OCI-LY3 (cell line): ENCODE data around the gene GPR61.

Experiments
- H2AFZ ChIP-seq: fragments of 200-600, 300-600 bp; shearing (Covaris generic); 2 replicates; pipeline ENCODE4 v1.6.0; 2014; ENCODE audit warnings: antibody characterized with exemption, low read depth, low read length
- H3K27ac ChIP-seq: fragments of 200-600, 300-600 bp; sonication (generic); 2 replicates; pipeline ENCODE4 v1.5.1; 2014; ENCODE audit warnings: mild to moderate bottlenecking, low read length, moderate library complexity, mixed read lengths
- H3K27me3 ChIP-seq: fragments of 200-600, 300-600 bp; sonication (generic); 2 replicates; pipeline ENCODE4 v1.6.1; 2014; ENCODE audit warnings: low read depth, low read length, mixed read lengths
- H3K36me3 ChIP-seq: fragments of 200-600, 300-600 bp; sonication (generic); replicated peaks from 2 replicates; pipeline ENCODE3; 2014; ENCODE audit warnings: low read depth, low read length, mixed read lengths
- H3K4me1 ChIP-seq: fragments of 300-600, 200-600 bp; sonication (generic); 2 replicates; pipeline ENCODE4 v1.6.1; 2014; ENCODE audit warnings: low read length, mixed read lengths
- H3K4me2 ChIP-seq: fragments of 200-600, 300-600 bp; sonication (generic); 2 replicates; pipeline ENCODE4 v1.6.1; 2014; ENCODE audit warnings: low read length, mixed read lengths
- H3K4me3 ChIP-seq: fragments of 300-600, 200-600 bp; sonication (generic); 2 replicates; pipeline ENCODE4 v1.5.1; 2014; ENCODE audit warnings: antibody characterized with exemption, mild to moderate bottlenecking, low read length, moderate library complexity
- H3K79me2 ChIP-seq: fragments of 300-600, 200-600 bp; shearing (Covaris generic); 2 replicates; pipeline ENCODE4 v1.6.1; 2014; ENCODE audit warnings: mild to moderate bottlenecking, low read length, mixed read lengths
- H3K9ac ChIP-seq: fragments of 300-600, 200-600 bp; shearing (Covaris generic); 2 replicates; pipeline ENCODE4 v1.6.0; 2014; ENCODE audit warnings: mild to moderate bottlenecking, low read length, moderate library complexity
- H3K9me3 ChIP-seq: fragments of 200-600, 300-600 bp; shearing (Covaris generic); 2 replicates; pipeline ENCODE4 v1.6.1; 2014; ENCODE audit warnings: low read length, mixed read lengths; ENCODE audit not compliant: insufficient read depth
- H4K20me1 ChIP-seq: fragments of 200-600, 300-600 bp; sonication (generic); 2 replicates; pipeline ENCODE4 v1.6.1; 2016; ENCODE audit warnings: low read length, mixed read lengths; ENCODE audit not compliant: insufficient read depth
- EZH2phosphoT487 ChIP-seq: fragments of 200-600 bp; shearing (Covaris generic); IDR thresholded peaks from 2 replicates; pipeline ENCODE4 v1.6.1; 2018; ENCODE audit warnings: antibody characterized with exemption, mixed run types, low read depth
- TF ChIP-seq, protein P1 (sequence below): fragments of 200-600, 300-600 bp; sonication (generic); IDR thresholded peaks from 2 replicates; pipeline ENCODE4 v1.5.1; 2014; ENCODE audit warnings: antibody characterized with exemption, low read length, low read depth

The GPR61 gene

DNA sequence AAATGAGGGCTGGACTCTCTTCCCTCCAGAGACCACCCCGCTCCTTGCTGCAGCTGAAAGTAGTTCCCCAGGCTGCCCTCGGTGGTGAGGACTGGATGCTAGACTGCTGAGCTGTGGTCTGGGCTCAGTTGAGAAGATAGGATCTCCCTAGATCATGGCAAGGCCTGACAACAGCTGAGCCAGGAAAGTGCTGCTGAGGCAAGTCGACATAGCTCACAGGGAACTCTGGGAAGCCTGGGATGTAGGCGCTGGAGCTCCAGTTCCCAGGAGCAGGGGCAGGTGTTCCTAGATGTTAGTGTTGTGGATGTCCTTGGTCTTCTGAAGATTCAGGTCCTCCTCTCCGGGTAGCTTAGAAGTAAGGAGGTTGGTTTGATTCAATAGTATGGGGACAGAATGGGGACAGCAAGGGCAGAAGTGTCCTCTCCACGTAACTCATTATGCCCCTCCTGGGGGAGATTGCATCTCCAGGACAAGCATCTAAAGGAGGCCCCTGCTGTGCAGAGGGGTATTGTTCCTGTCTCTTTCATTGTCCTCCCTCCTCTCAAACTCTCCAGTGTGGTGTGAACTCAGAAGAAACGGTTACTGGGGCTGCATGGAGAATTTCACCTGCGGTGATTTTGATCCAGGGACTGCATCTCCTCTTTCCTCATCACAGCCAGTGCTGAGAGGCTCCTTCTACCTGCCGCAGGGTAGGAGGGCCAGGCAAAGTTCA is 42.1 kb upstream of the GPR61 start:
- TF ChIP-seq, protein P1, sequence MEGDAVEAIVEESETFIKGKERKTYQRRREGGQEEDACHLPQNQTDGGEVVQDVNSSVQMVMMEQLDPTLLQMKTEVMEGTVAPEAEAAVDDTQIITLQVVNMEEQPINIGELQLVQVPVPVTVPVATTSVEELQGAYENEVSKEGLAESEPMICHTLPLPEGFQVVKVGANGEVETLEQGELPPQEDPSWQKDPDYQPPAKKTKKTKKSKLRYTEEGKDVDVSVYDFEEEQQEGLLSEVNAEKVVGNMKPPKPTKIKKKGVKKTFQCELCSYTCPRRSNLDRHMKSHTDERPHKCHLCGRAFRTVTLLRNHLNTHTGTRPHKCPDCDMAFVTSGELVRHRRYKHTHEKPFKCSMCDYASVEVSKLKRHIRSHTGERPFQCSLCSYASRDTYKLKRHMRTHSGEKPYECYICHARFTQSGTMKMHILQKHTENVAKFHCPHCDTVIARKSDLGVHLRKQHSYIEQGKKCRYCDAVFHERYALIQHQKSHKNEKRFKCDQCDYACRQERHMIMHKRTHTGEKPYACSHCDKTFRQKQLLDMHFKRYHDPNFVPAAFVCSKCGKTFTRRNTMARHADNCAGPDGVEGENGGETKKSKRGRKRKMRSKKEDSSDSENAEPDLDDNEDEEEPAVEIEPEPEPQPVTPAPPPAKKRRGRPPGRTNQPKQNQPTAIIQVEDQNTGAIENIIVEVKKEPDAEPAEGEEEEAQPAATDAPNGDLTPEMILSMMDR = no peak
- no peak for TF ChIP-seq EZH2phosphoT487
- peaks cover 8% of the 10 kb centered on the region for H3K36me3 ChIP-seq

DNA sequence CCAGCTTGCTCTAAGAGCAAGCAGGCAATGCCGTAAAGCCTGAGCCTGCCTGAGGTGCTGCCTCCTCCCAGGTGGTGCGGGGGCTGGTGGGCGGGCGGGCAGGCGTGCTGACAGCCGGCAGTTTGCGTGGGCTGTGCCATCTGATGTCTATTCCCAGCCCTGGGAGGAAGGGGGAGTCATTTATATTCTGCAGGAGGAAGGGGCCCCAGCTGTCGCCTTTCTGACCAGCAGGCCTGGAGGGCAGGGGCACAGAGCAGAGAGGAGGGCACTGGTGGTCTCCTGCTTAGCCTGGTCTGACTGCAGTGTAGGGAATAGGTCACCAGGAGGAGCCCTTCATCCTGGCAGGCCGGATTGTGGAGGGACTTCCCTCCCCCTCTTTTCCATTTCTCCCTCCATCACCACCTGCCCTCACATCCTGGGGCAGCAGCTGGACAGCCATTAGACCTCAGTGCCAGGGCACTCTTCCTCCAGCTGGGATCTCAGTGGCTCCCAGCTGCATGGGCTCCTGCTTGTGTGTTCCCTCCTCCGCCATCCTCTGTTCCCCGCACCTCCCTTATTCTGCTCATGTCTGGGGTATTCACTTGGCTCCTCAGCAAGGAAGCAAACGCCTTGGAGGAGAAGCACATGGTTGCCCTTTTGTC is 41.4 kb upstream of the GPR61 start:
- Histone ChIP-seq H3K4me1 (peaks cover 9% of the 10 kb centered on the region), H3K4me3 (no peak overlapping the region)
- TF ChIP-seq, protein P1 = peak; percentile 32
- no peak for TF ChIP-seq EZH2phosphoT487

More for the DNA sequence above, 42.1 kb upstream of the GPR61 start:
- Histone ChIP-seq H3K9me3 (no peaks in the 10 kb centered on the region), H3K4me3 (no peak overlapping the region), H3K9ac (no peak overlapping the region), H3K4me1 (peaks cover 9% of the 10 kb centered on the region), H3K27ac (no peak overlapping the region), H3K4me2 (no peak overlapping the region), H3K79me2 (peaks cover 11% of the 10 kb centered on the region; the same call in 1 of the 2 replicates), H4K20me1 (no peaks in the 10 kb centered on the region), H2AFZ (no peak overlapping the region), H3K27me3 (no peaks in the 10 kb centered on the region)

DNA sequence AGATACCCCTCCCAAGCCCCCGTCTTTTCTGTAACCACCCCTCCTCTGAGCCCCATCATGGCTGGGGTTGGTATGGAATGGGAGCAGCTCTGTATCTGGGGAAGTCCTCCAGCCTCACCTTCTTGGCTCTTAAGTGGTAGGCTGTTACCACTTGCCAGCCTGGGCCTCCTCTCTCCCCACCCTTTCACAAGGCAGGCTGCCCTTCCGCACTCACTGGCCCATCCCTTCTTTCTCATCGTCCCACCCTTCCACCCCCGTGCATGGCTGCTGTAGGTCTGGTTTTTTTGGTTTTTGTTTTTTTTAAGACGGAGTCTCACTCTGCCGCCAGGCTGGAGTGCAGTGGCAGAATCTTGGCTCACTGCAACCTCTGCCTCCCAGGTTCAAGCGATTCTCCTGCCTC is 40.6 kb upstream of the GPR61 start:
- no peak overlapping the region for H3K27ac ChIP-seq

More for the DNA sequence above, 41.4 kb upstream of the GPR61 start:
- H3K4me2 ChIP-seq = no peak overlapping the region
- H3K36me3 ChIP-seq = peaks cover 8% of the 10 kb centered on the region
- no peaks in the 10 kb centered on the region for H3K27me3 ChIP-seq
- no peak overlapping the region for H3K27ac ChIP-seq
- H3K79me2 ChIP-seq = peaks cover 11% of the 10 kb centered on the region; the same call in 1 of the 2 replicates
- no peaks in the 10 kb centered on the region for H3K9me3 ChIP-seq
- no peak overlapping the region for H2AFZ ChIP-seq
- no peaks in the 10 kb centered on the region for H4K20me1 ChIP-seq
- H3K9ac ChIP-seq = no peak overlapping the region

More for the DNA sequence above, 40.6 kb upstream of the GPR61 start:
- no peaks in the 10 kb centered on the region for H3K9me3 ChIP-seq
- H3K79me2 ChIP-seq = peaks cover 11% of the 10 kb centered on the region; the same call in 1 of the 2 replicates
- H2AFZ ChIP-seq = no peak overlapping the region
- no peak overlapping the region for H3K9ac ChIP-seq
- no peak overlapping the region for H3K4me3 ChIP-seq
- no peak overlapping the region for H3K4me2 ChIP-seq
- H4K20me1 ChIP-seq = no peaks in the 10 kb centered on the region
- H3K27me3 ChIP-seq = no peaks in the 10 kb centered on the region
- no peak for TF ChIP-seq EZH2phosphoT487
- TF ChIP-seq, protein P1 = no peak
- H3K4me1 ChIP-seq = peaks cover 5% of the 10 kb centered on the region
- peaks cover 8% of the 10 kb centered on the region for H3K36me3 ChIP-seq
